Left ventricle myocardium superior (tissue), 1 donor: ENCODE data around the gene FZD1. TPM values are rescaled to one million over a fixed set of nuclear protein-coding genes. Genes with fewer than 3 reads are reported as not detected.
A peak's percentile ranks its signal among the peaks of the same experiment; 100 is the strongest.

Experiments
- ATAC-seq: fragments of 200-7000 bp; cut with Tn5 transposase; one replicate; pipeline ENCODE4 v1.9.1; 2020; ENCODE audit warnings: mild to moderate bottlenecking, moderate library complexity
- DNase-seq: peaks from one replicate; pipeline ENCODE4 v3.0.0-alpha.2; 2020
- intact Hi-C: fragments of 100-400 bp; cut with micrococcal nuclease; formaldehyde crosslinking; loops from one replicate; pipeline ENCODE4 v1.11.0; 2022
- long read RNA-seq: library from polyadenylated mRNA; unstranded; transcript quantifications from one replicate; pipeline ENCODE4 v2.0.0, GENCODE V29; 2021
- total RNA-seq: library from RNA; stranded (reverse); fragmentation: NEBNext Ultra II Directional; extraction: Animal tissue kit (Norgen Biotek cat#: 25700); gene quantifications from one replicate; pipeline ENCODE4 v1.2.1, GENCODE V29; 2021
- donor health status: DM: no; HTN: yes; CAD: no; lungs with severe emphysema.

Gene FZD1
- total RNA-seq, result 12.1 TPM
- long read RNA-seq, full-length matches to known transcripts, result 68 of 68 reads
- long read RNA-seq, partial matches to known transcripts, result 0 of 68 reads
- long read RNA-seq, other reads (novel, unspliced or antisense), result 0 of 68 reads

- intact Hi-C loops, result no loop called here
- ATAC-seq, result peak; percentile 95
- DNase-seq, result peak; percentile 96
Measured at GRCh38 chr7:91264046-91264923, at the start of gene FZD1. FZD1 (plus strand) TSS chr7:91264433; CDS start chr7:91264881, 448 bp downstream.

DNA sequence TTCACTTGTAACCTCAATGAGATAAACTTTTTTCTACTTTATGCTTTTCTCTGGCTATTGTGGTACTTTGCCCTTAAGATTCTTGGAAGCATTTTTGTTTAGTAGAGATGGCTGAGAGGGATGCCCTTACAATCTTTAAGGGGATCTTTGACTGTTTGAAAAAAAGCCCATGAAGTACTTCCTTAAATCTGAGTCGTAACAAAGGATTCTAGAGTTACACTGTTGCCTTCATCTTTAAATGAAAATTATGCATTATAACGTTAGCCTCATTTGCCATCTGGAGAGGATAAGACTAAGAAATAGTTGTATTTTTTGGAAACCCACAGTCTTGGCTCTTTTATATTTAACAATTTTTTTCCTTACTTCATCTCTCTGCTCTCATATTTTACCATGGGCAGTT is 37.8 kb upstream of the FZD1 start:
- intact Hi-C loops, result no loop called here
- no peak for ATAC-seq
- no peak for DNase-seq

DNA sequence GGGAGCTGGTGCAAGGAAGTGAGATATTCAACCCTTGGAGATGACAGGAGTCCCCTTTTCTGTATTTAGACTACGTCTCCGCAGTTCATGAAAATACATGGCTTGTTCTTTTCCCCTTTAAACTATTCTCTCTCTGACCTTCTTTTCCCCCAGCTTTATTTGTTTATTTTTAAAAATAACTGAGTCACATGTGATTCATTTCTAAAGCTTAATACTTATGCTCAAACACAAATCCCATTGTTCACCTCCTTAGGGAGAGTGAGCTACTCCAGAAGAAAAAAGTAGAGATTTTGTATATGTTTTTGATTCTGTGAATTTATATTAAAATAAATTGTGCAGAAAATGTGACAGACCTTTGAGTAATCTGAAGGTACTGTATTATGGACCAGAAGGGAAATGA is 35.9 kb upstream of the FZD1 start:
- DNase-seq (no peak), ATAC-seq (no peak)
- intact Hi-C loops, result no loop called here

DNA sequence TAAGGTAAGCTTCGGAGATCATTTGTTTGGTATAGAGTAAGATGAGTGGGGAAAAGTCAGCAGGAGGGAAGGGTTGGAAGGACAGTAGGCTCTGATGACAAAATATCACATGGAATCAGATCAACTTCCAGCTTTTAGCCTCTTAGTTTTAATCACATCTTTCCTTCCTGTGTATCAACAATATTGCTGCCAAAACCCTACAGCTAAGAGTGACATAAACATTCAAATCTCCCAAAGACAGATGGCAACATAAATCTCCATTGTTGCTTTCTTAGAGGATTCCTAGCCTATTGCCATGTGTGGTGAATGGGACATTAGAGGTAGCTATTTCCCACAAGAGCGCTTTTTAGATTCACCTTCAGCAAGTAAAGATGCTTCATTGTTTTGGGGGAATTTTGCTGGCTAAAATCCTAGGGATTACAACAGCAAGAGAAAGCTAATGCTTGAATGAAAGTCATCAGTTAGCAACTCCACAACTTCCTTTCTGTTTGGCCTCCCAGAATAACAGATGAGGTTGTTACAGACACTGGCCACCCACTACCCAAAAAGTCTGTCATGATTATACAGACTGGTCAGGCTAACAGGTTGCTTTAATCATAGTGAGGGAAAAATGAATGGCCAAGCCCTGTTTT is 35.2 kb upstream of the FZD1 start:
- no peak for ATAC-seq
- DNase-seq, result no peak
- intact Hi-C loops, result no loop called here

DNA sequence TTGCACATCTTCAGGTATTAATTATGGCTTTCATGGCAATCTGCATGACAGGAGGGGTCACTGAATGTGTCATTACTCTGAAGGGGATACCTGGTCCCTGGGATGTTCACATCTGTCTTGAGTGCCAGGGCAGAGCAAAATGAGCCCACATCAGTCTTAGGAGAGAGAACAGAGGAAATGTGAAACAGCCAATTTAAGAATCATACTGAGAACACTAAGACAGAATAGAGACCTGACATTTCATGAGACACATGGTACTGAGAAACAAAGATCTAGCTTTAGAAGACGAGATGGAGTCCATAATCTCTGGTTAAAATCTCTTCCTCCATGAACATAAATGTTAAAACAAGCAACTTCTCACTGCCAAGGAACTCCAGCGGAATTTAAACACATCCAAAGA is 34.1 kb upstream of the FZD1 start:
- intact Hi-C loops, result no loop called here
- ATAC-seq, result no peak
- DNase-seq, result no peak

DNA sequence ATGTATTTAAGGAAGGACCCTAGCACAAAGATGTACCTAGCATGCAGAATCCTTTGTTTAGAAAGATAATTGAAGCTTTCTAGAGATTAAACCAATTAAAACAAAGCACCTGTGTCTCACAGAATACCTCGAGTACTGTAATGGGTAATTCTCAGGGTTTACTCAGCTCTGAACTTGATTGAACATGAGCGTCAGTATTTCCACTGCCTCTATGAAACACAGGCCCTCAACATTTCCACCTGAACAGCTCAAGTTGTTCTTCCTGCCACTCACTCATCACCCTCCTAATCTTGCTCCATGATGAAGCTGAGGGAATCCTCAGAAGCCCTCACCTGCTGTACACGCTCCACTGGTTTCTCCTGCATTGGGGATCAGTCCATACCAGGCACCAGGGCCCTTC is 33.7 kb upstream of the FZD1 start:
- intact Hi-C loops, result no loop called here

GRCh38 chr7:91233212-91233611 is 31.0 kb upstream of the FZD1 start:
- intact Hi-C loops, result no loop called here
- no peak for ATAC-seq
- no peak for DNase-seq

More for the DNA sequence above, 33.7 kb upstream of the FZD1 start:
- no peak for DNase-seq
- ATAC-seq, result no peak

DNA sequence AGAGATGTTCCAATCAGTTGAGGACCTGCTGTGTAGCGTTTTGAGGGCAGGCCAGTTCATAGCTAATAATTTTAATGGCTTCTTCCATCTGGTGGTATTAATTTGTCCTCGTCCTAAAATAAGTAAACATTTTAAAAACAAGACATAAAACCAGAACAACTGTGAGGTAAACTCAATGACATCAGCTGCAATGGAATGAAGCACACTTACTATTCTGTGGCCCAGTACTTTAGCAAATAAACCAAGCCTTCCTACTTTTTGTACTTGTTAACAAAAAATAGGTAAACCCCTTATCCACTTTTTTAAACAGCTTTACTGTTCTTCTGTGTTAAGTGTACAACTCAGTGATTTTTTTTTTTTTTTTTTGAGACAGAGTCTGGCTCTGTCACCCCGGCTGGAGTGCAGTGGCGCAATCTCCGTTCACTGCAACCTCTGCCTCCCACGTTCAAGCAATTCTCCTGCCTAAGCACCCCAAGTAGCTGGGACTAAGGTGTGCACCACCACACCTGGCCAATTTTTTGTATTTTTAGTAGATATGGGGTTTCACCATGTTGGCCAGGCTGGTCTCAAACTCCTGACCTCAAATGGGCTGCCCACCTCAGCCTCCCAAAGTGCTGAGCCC is 28.9 kb upstream of the FZD1 start:
- no peak for DNase-seq
- intact Hi-C loops, result no loop called here
- ATAC-seq, result no peak

- ATAC-seq (peak; percentile 44), DNase-seq (no peak)
- intact Hi-C loops, result no loop called here
Measured at GRCh38 chr7:91239171-91239604, 25.0 kb upstream of the FZD1 start.

GRCh38 chr7:91239772-91240171 is 24.5 kb upstream of the FZD1 start:
- ATAC-seq (no peak), DNase-seq (no peak)
- intact Hi-C loops, result no loop called here

GRCh38 chr7:91240376-91240941 is 23.8 kb upstream of the FZD1 start:
- ATAC-seq (peak; percentile 69), DNase-seq (no peak)
- intact Hi-C loops, result no loop called here

- DNase-seq, result no peak
- intact Hi-C loops, result no loop called here
- ATAC-seq, result no peak
Measured at GRCh38 chr7:91242097-91242844, 22.0 kb upstream of the FZD1 start.

GRCh38 chr7:91243591-91244301 is 20.5 kb upstream of the FZD1 start:
- ATAC-seq (no peak), DNase-seq (no peak)
- intact Hi-C loops, result no loop called here

DNA sequence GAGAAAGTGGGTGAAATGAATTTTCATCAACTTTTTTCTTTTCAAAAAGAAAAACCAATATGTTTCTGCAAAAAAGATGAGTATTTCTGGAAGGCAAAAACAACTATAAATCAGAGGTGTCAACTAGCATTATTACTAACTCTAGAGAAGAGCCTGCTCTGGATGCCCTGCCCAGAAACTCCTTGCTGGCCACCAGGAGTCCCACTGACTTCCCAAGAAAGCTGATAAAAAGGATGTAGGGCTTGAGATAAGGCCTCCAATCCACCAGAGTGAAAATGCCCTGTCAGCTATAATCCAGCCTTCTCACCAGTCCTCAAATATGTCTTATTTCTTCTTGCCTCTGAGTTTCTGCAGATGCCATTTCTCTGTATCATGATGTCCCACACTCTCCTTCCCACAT is 16.7 kb upstream of the FZD1 start:
- intact Hi-C loops, result no loop called here
- DNase-seq, result no peak
- no peak for ATAC-seq

DNA sequence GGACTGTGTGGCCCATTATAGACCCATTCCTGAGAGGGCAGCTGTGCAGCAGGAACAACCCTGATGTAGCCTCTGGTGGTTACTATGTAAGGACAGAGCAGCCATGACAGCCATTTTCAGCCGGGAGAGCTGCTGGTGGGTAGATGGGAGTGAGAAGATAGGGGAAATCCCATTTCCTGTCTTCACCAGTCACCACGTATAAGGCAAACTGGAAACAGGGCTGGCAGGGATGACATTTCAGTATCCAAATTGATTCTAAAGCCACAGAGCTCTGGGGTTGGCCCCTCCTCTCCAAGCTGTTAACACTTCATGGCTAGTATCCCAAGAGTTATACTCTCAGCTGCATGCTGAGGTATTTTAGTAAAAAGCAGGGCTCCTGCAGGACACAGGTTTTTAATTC is 15.2 kb upstream of the FZD1 start:
- intact Hi-C loops, result no loop called here
- ATAC-seq (no peak), DNase-seq (no peak)

DNA sequence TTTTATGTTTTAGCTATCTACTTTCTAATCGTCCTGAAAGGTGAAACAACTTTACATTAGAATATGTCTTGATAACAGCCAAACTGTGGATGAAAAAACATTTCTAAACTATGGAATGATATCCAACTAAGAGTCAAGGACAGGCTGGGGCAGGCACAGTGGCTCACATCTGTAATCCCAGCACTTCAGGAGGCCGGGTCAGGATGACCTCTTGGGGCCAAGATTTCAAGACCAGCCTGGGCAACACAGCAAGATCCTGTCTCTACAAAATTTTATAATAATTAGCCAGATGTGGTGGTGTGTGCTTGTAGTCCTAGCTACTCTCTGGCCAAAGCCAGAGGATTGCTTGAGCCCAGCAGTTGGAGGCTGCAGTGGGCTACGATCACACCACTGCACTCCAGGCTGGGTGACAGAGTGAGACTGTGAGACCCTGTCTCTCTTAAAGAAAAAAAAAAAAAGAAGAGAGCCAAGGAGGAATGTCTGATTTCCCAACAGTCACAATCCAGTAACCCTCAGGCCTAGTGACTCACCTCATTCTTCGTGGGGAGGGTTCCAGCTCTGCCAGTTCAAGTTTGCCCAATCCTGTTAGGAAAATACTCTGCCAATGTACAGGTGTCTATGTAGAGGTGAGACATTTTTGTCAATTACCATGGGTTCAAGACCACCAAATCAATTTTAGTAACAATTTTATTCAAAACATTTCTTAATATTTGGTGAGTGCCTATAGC is 14.6 kb upstream of the FZD1 start:
- intact Hi-C loops, result no loop called here
- ATAC-seq (no peak), DNase-seq (no peak)

DNA sequence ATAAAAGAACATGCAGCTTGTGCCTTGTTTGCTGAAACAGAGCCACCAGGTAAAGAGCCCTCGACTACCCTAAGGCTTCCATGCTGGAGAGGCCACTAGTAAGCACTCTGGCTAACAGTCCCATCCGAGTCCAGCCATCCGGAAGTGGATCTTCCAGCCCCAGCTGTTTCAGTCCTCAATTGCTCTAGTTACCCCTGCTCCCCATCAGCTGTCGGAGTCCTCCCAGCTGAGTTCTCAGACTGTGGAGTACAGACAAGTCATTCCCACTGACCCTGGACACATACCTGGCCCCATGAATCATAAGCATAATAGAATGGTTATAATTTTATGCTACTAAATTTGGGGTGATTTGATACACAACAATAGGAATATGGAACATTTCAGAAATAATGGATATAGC is 13.5 kb upstream of the FZD1 start:
- intact Hi-C loops, result no loop called here
- DNase-seq (no peak), ATAC-seq (no peak)

- DNase-seq (no peak), ATAC-seq (no peak)
- intact Hi-C loops, result no loop called here
Measured at GRCh38 chr7:91251877-91252276, 12.4 kb upstream of the FZD1 start.
